ENCODE data around the gene PIGL.
"Not testable (repeated sequence)": the region's sequence is repeated elsewhere in the genome, so short reads cannot be mapped to it uniquely, and the experiment has no call there.

The PIGL gene

DNA sequence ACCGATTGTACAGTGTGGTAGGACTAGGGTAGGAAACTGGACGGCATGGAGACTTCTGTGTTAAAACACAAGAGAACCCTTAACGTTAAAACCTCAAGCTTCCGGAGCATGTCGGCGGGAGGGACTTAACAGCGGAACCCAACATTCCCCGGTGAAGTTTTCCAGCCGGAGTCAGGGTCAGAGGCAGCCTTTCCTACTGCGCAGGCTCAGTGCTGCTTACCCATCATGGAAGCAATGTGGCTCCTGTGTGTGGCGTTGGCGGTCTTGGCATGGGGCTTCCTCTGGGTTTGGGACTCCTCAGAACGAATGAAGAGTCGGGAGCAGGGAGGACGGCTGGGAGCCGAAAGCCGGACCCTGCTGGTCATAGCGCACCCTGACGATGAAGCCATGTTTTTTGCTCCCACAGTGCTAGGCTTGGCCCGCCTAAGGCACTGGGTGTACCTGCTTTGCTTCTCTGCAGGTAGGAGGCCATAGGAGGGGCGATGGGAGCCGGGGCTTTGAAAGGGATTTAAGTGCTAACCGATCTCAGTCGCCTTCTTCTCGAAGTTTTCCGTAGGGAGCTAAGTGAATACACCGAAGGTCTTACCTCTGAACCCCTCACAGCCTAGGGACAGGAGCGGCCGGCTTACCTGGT lies at the start of gene PIGL:
TSS of gene PIGL (plus strand) at position 209 of the 634 bp plus-strand sequence. CDS start at position 226, 17 bp downstream.
- DNase-seq = peak; percentile 94

DNA sequence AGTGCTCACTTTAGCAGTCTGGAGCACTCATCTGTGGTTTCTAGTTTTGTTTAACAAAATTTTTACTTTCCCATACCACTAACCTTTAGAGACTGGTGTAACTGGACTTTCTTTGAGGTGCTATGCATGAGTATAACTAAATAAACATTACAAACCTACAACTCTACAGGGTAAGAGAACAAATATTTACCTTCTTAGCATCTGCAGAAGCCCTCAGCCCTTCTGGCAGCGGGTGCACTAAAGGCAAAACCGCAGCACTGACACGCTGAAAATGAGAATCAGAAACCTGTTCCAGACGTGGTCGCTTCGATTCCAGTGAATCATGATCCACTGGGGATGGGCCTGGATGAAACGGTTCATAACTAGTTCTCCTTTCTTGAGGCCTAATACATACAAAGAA lies 45.4 kb upstream of the PIGL start:
- DNase-seq = peak; percentile 27

DNA sequence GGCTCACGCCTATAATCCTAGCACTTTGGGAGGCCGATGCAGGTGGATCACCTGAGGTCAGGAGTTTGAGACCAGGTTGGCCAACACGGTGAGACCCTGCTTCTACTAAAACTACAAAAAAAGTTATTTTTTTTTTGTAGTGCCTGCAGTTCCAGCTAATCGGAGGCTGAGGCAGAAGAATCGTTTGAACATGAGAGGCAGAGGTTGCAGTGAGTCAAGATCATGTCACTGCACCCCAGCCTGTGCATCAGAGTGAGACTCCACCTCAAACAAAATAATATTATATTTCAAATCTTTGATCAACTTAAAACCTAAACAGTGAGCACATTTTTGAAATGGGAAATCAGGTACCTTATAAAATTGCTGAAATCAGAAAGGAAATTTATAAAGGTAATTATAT lies 38.2 kb upstream of the PIGL start:
- DNase-seq = no peak

DNA sequence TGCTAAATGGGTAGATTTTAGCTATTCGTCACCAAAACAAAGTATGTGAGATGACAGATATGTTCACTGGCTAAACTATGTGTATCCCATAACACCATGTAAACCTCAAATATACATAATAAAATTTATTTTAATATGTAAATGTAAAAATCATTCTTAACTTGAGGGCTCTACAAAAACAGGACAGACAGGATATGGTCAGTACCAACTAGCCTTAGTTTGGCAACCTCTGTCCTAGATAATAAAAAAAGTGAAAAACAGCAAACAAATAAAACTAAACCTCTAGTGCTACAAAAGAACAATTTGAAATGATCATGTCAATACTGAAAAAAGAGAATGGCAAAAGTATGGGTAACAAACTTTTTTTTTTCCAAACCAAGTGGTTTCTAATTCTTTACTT lies 35.4 kb upstream of the PIGL start:
- DNase-seq = no peak

DNA sequence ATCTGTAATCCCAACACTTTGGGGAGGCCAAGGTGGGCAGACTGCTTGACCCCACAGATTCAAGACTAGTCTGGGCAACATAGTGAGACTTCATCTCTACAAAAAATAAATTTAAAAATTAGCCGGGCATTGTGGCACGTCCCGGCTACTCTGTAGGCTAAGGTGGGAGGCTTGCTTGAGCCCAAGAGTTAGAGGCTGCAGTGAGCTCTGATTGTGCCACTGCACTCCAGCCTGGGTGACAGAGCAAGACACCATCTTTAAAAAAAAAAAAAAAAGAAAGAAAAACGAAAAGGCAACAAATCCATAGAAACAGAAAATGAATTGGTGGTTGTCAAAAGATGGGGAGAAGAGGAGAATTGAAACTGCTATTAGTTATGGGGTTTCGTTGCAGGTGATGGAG lies 29.4 kb upstream of the PIGL start:
- no peak for DNase-seq

DNA sequence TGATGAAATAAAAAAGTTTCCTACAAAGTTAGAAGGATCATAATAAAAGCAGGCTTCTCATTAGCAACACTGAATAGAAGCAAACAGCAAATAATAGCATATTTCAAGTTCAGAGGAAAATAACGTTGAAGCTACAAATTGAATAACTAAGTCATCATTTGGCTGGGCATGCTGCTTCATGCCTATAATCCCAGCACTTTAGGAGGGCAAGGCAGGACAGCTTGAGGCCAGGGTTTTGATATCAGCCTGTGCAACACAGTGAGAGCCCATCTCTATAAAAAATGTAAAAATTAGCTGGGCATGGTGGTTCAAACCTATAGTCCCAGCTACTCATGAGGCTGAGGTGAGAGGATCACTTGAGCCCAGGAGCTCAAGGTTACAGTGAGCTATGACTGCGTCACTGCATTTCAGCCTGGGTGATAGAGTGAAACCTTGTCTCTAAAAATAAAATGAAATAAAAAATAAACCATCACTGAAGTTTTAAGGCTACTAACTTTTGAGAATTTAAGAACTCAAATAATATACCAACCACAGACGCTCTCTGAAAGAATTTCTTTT lies 27.1 kb upstream of the PIGL start:
- no peak for DNase-seq

DNA sequence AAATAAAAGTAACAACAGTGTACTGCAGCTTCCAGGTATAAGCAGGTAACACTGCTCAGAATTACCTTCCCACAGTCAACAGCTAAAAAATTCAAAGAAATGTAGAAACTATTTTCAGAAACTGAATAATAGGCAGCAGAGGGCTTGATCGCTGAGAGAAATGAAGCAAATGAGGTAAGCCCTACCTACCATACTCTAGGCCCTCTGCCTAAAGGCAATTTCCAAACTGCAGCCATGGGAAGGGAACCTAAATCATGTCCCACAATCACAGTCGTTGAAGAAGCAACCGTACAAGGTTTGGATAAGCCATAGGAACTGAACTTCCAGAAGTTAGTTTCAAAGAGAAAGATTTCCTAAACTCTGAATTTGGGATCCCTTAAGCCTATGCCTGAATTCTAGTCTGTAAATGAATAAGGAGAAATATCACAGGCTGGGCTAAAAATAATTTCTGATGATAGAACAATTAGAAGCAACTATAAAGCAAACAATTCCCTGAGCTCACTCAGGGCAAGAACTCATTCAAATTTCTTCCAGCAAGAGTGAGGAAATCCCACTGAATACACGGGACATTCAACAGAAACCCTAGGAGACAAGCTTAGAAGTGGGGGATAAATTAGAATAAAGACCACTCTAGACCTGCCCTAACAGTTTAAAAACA lies 26.2 kb upstream of the PIGL start:
- DNase-seq = no peak

DNA sequence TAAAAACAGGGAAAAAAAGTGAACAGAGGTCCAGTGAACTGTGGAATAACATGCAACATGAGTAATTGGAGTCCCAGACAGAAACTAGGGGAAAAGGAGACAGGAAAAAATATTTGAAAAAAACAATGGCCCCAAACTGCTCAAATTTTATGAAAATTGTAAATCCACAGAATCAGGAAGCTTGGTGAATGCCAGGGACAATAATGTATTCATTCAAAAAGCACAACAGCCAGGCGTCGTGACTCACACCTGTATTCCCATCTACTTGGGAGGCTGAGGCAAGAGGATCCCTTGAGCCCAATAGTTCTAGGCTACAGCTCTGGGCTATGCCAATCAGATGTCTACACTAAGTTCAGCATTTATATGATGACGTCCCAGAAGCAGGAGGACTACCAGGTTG lies 25.4 kb upstream of the PIGL start:
- no peak for DNase-seq

DNA sequence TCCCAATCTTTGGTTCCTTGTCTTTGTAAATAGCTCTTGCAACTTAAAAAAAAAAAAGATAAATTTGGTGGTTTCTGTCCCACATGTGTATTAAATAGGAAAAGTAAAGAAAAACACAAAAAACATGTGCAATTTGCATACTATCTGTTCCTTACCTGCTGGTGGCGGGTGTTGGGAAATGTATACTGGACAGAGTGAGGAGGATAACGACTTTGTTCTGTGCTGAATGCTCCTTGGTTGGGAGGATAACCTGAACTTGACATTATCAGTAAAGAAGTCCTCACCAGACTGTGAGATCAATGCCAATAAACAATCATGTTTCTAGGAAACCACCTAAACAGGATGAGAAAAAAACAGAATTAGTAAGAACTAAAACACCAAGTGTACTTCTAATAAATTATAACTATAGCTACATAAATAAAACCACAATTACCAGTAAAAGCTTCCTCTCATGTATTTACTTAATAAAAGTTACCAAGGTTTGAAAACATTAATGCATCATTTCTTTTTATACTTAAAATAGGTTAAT lies 22.6 kb upstream of the PIGL start:
- not testable (repeated sequence) for DNase-seq

DNA sequence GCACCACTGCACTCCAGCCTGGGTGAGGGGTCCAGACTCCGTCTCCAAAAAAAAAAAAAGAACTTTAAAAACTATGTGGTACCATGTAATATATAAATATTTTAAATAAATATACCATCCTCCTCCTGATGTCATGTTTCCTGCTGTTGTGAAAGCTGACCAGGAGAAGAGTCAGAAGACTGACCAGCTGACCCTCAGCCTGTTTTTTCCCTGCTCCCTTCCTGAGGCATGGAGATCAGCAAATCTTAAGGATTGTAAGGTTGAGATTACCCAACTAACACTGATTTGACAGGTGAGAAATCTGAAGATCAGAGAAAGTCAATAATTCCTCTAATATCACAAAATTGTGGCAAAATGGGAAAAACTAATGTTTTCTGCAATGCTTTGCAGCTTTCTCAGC lies 19.7 kb upstream of the PIGL start:
- DNase-seq = no peak

DNA sequence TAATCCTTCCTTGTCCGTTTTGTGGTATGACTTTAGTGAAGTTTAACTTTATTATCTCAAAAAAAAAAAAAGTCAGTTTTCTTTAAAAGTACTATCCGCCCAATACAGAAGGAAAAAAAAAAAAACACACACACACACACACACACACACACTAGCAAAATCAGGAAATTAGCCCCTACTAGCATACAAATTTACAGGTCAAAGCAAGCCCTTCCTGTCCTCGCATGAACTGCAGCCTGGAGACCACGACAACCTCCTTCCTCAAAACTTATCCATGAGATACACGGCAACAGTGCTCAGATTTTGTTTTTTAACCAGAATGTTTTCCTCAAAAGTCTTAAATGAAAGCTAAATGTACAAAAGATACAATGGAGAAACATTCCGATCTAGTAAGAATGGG lies 17.9 kb upstream of the PIGL start:
- no peak for DNase-seq

DNA sequence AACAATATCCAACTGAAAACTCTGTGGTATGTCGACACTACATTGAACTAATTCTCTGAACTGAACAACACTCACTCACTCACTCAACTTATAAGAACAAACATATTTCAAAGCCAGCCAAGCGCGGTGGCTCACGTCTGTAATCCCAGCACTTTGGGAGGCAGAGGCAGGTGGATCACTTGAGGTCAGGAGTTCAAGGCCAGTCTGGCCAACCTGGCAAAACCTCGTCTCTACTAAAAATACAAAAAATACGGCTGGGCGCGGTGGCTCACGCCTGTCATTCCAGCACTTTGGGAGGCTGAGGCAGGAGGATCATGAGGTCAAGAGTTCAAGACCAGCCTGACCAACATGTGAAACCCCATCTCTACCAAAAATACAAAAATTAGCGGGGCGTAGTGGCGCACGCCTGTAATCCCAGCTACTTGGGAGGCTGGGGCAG lies 15.3 kb upstream of the PIGL start:
- not testable (repeated sequence) for DNase-seq

DNA sequence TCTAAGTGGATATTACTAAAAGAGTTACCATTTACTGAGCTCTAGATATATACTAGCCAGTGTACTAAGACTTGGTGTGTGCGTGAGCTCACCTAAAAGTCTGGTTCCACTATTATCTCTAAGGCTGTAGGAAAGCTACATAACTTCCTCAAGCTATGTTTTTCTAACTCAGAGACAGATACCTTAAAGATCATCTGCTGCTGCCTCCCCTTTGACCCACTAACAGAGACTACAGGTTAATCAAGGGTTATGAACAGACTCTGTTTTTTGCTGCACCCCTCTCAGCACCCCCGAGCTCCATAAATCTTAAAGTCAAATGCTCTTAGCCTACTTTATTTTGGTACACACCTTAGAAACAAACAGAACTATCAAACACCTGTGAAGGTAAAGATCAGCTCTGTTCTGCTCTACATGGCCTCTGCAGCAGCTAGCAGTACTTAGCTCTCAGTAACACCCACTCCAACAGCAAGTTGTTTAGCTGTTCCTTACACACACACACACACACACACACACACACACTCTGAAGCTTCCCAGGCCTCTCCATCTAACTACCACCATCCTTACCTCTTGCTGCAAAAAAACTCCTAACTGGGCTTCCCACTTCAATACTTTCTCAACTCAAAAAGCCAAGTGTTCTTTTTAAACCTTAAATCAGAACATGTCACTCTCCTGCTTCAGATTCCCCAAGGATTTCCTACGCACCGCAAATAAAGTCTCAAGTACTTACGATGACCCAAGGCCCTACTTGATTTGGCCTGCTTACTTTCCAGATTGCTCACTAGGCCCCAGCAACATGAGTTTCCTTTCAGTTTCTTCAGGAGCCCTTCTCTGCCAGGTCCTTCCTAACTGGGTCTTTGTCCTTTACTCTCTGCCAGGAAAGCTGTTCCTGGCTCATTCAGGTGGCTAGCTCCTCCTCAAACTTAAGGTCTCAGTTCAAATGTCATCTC lies 14.2 kb upstream of the PIGL start:
- DNase-seq = not testable (repeated sequence)

DNA sequence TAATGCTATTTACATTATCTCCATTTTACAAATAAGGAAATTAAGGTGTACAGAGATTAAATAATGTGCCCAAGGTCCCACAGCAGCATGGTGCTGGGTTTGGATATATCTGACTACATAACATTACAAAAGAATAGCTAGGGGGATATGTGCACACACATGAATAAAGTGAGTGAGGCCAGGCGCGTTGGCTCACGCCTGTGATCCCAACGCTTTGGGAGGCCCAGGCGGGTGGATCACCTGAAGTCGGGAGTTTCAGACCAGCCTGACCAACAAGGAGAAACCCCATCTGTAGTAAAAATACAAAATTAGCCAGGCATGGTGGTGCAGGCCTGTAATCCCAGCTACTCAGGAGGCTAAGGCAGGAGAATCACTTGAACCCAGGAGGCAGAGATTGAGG lies 12.2 kb upstream of the PIGL start:
- not testable (repeated sequence) for DNase-seq

DNA sequence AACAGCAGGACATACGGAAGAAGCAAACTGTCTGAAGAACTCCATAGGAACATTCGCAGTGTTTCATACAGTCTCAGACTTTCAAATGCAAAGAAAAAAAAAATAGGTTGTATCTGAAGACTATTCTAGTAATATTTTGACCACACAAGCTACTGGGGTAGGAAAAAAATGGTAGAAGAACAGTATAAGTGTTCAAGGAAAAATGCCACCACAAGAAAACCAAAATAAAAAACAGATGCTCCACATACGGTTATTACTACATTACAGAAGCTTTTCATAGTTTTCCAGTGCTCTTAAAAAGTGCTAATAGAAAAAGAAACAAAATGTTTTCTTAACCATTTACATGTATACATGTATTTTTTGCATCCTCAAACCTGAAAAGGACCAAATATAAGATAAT lies 5.4 kb upstream of the PIGL start:
- DNase-seq = peak; percentile 46

DNA sequence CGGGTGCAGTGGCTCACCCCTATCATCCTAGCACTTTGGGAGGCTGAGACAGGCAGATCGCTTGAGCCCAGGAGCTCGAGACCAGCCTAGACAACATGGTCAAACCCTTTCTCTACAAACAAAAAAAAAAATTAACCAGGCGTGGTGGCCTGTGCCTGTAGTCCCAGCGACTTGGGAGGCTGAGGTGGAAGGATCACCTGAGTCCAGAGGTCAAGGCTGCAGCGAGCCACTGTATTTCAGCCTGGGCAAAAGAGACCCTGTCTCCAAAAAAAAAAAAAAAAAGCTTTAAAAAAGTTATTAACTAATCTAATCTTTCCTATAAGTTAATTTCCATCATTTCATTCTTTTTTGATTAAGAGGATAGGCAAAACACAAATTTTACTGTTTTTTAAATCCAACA lies 4.2 kb upstream of the PIGL start:
- no peak for DNase-seq

DNA sequence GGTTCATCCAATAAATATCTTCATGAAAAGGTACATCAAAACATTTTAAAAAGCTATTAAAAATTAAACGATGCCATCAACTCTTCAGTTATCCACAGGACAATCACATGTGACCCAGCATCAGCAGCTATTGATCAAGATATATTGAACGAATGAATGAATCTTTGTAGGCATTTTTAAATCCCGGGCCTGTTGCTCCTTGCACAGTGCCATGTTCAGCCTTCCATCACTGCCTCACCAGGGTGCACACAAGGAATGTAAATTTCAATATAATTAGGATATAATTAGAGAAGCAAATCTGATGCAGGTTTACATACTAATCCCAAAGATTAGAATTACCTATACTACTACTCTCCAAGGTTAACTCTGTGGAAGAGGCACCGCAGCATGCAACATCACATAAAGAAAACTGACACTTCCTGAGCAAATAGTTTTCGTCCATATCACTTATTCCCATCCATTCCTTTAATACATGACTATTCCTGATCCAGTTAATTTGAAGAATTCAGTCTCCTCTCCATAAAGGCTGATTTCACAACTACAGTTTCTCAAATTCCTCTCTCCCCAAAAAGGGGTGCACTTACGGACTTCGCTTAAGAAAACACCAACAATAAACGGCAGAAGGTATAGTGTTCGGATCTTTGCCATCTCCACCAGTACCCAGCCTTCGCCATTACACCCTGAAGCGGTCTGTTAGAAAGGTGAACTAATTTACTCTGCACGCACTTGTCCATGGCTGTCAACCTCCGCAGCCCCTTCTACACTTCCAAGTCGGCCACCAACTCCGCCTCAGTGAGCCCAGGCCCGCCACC lies 2.6 kb upstream of the PIGL start:
- peak; percentile 16 for DNase-seq

DNA sequence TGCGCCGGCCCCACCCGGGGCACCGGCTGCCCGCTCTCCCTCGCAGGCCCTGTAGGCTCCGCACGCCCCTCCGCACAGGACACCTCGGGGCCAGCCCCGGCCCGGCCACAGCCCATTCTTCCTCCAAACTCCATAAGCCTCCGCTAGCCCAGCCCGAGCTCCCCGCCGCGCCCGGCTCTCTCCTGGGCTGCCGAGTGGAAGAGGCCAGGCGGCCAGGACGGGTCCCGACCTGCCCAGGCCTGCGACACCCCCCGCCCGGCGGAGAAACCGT lies 2.1 kb upstream of the PIGL start:
- DNase-seq = no peak

DNA sequence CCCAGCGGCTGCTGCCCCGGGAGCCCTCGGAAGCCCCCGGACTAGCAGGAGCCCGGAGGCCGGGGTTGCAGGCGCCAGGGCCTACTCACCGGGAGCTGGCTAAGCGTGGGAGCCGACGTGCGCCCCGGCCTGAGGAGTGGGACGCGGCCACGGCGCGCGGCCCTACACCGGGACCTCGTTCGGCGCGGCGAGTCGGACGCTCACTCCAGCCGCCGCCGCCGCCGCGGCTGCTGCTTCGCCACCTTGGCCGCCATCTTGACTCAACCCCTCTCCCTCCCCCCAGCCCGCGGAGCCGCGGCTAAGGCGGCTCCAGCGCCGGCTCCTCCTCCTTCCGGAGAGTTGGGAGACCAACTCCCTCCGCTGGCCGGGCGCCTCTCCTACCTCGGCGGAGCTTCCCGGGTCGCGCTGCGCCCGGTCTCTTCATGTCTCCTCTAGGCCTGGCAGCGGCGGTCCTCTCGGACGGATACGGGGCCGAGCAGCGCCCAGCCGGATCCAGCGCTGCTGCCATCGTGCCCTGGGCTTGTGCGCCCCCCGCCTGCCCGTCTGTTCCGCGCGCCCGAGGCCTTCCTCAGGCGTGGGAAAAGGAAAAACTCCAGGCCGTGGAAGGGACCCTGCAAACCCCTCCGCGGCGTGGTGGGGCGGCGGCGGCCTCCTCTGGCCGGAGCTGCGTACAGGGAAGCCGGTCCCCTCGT lies 1.6 kb upstream of the PIGL start, which contains the start of gene NCOR1:
TSS of gene NCOR1 (minus strand) at position 262 of the 692 bp plus-strand sequence. CDS start 20,965 bp downstream, outside the sequence.
- peak; percentile 95 for DNase-seq

DNA sequence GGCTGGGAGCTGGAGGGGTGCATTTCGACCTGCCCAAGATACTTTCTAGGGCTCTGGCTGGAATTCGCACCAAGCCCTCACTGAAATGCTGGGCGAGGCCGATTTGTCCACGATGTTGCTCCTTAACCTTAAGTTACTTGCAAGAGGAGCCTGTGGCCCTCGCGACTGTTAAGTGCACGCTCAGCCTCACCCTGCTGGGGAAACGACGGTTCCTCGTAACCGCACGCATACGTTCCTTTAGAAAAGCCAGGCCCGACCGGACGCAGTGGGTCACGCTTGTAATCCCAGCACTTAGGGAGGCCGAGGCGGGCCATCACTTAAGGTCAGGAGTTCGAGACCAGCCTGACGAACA lies 1.1 kb upstream of the PIGL start:
- DNase-seq = no peak

DNA sequence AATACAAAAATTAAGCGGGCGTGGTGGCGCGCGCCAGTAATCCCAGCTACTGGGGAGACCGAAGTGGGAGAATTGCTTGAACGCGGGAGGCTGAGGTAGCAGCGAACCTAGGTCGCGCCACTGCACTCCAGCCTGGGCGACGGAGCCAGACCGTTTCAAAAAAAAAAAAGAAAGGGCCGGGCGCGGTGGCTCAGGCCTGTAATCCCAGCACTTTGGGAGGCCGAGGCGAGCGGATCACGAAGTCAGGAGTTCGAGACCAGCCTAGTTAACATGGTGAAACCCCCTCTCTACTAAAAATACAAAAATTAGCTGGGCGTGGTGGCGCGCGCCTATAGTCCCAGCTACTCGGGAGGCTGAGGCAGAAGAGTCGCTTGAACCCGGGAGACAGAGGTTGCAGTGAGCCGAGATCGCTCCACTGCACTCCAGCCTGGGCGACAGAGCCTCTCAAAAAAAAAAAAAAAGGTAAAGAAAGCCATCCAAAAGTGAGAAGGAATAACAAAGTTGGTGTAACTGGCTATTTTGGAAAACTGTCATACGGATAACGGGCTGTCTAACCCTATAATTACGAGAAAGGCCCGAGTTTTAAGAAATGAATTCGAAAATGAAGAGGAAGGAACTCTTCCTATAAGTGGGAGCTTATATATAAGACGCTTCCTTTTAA lies 539 bp upstream of the PIGL start:
- DNase-seq = not testable (repeated sequence)
